DMS153 treated with DMSO at 0.1 percent for 48 hours (cell line): ENCODE measurements around the gene PADI2.
A peak's percentile ranks its signal among the peaks of the same experiment; 100 is the strongest.

Source experiments
- DNase-seq: peaks from one replicate; lab custom pipeline; 2025; ENCODE audit not compliant: unreplicated experiment; lab: John Stamatoyannopoulos, UW

PADI2 gene

DNA sequence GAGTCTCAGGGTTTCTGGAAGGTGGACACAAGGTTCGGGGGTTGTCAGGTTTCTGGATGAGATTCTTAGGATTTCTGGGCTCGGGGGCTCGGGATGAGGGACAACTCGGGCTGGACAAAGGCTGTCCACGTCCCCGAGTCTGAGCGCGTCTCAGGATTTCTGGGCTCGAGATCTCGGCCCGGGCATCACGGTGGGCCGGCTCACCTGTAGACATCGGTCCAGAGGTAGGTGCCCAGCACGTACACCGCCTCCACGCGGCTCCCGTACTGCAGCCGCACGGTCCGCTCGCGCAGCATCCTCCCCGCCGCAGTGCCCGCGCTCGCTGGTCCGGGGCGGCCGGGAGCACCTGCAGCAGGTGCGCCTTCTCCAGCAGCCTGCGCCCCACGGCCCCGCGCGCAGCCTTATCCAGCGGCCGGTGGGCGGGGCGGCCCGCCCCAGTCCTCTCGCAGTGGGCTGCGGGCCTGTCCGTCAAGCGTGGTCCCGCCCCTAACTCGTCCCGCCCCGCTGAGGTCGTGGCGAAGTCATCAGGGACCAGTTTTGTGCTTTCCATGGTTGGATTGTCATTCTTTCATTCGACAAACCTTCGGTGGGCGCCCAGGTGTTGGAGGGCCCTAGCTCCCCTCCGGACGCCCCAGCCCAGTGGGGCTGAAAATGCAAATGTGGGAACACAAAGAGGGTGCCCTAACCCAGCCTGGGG, at the start of gene PADI2:
PADI2 (minus strand) TSS at position 376 of the 697 bp plus-strand sequence; CDS start at position 296, 80 bp downstream.
- peak; percentile 59 for DNase-seq

DNA sequence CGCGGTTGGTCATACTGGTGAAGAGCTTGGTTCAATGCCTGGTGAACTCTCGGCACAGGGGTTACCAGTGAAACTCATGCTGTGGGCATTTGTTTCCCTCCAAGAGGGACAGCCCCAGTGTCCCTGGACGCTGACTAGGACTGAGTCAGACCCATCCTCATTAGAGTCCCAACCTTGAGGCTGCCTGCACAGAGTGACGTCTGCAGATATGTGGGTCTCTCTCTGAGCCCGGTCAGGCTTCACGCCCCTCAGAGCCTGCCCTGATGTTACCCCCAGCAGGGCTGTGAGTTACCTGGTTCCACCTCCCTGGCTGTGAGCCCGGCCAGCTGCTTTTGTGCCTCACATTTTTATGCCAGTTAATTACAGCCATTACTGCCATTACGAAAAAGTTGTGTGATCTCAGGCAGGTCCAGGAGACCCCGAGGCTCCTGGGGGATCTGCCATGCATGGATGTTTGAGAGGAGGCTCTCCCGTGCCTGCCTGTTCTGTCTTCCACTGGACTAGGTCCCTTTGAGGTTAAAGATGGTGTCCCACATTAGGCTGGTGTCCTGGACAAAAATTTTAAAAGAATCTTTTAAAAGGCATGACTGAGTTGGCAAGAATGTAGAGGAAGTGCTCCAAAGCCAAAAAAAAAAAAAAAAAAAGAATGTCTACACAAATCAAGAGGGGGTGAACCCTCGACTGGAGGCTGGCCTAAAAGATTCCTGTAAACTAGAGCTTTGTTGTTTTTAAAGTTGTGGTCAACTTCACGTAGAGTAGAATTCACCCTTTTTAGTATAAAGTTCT, 49.0 kb upstream of the PADI2 start:
- DNase-seq: no peak

DNA sequence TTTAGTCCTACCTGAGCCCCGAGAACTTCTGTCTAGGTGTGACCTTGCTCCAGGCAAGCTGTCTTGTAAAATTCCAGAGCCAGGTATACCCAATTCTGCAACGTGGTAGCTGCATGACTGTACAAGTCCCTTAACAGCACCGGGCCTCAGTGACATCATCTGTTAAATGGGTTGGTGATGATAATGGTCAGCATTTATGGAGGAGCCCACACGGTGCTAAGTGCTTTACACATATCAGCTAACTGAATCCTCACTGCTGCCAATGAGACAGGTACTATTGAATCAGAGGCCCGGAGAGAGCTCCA, 48.5 kb upstream of the PADI2 start:
- no peak for DNase-seq

DNA sequence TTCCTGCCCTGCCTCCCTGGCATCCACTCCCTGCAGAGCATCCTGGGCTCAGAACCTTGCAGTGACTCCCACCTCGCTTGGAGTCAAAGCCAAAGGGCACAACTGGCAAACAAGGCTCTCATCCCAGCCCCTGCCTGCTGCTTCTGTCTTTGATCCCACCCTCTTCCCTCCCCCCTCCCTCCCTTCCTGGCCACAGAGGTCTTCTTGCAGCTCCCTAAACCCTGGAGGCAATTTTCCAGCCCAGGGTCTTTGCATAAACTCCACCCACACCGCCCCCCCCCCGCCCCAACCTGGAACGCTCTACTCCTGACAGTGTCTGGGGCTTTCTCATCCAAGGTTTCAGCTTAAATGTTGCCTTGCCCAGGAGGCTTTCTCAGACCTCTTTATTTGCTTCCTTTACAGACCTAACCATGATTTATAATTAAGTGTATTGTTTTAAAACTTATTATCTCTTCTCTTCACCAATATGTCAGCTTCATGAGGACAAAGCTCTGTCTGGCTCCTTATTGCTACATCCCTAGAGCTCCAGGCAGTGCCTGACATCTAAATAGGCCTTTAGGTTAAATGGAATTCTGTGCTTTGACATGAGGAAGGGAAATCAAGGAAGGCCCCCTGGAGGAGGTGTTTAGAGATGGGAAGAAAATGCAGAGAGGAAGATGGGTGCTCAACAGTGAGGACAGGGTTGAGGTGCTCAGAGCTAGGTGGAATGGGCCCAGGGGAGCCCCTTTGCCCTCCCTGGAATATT, 48.0 kb upstream of the PADI2 start:
- no peak for DNase-seq

DNA sequence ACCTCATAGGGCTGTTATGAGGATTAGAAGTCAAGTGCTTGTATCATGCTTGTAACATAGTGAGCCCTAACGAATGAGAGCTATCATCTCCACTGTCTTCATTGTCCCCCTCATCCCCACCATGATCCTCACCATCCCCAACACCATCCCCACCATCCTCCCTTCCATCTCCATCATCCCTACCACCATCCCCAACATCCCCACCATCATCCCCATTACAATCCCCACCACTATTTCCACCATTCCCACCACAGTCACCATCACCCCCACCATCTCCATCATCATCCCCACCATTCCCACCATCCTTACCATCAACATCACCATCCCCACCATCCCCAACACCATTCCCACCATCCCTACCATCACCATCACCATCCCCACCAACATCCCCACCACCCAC, 46.6 kb upstream of the PADI2 start:
- DNase-seq: no peak

DNA sequence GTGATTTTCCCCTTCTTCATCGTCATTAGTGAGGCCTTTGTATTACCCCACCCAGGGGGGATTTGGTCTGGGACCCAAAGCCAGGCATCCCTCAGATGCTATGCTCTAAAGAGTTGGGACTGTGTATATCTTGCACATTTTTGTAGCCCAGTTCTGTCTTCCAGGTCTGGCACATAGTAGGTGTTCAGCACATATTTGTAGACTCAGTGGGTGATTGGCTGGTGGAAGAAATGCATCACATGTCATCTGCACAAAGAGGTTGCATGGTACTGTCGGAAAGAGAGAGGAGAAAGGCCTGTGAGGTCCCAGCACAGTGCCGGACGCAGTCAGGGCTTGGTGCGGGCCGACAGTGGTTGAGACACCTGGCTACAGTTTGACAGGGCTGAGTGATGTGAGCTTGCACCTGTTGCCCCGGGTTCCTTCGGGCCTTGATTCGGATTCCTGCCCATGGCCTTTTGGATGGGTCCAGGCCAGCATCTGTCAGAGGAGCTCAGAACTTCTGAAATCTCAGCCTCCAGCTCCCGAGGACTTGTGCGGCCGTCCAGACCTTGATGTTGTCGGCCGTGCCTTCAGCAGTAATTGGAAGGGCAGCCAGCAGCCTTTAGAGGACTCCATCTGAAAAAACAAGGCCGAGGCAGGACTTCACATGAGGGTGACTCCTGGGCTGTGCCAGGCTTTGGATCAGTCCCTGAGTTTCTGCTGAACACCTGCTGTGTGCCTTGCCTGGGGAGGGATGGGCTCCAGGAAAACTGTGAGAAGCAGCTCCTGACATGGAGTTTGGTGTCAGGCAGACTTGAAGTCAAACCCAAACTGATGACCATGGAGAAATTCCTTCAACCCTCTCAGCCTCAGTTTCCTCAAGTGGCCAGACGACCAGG, 44.8 kb upstream of the PADI2 start:
- DNase-seq: no peak

DNA sequence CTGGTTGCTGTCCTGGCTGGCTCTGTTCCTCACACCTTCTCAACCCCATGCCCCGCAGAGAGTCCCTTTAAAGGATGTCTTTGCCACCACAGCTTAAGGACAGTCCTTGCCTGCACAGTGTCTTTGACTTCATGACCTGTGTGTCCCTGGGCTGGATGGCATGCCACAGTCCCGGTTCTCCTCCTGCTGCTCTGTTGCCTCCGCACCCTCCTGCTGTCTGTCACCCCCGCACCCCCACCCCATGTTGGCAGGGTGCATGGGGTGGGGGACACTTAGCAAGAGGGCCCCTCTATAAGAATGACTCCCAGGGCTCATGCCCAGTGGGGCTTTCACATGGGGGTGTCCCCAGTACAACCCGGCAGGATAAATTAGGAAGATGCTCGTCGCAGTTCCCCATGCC, 44.1 kb upstream of the PADI2 start:
- DNase-seq: no peak

DNA sequence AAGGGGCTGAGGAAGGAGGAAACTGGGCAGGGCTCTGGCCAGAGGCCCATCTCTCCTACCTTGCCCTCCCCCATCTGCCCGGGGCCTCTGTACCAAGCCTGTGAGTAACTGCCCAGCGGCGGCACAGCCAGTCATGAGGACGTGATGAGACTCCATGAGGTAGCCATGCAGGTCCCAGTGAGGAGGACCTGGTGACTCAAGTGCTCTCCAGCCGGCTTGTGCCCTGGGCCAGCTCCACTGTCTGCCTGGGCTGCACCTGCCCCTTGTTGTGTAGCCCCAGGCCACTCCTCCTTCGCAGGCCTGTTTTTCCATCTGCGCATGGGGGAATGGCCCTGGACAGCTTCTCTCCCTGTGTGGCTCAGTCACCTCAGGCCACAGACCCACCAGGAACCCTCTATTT, 43.7 kb upstream of the PADI2 start:
- no peak for DNase-seq

DNA sequence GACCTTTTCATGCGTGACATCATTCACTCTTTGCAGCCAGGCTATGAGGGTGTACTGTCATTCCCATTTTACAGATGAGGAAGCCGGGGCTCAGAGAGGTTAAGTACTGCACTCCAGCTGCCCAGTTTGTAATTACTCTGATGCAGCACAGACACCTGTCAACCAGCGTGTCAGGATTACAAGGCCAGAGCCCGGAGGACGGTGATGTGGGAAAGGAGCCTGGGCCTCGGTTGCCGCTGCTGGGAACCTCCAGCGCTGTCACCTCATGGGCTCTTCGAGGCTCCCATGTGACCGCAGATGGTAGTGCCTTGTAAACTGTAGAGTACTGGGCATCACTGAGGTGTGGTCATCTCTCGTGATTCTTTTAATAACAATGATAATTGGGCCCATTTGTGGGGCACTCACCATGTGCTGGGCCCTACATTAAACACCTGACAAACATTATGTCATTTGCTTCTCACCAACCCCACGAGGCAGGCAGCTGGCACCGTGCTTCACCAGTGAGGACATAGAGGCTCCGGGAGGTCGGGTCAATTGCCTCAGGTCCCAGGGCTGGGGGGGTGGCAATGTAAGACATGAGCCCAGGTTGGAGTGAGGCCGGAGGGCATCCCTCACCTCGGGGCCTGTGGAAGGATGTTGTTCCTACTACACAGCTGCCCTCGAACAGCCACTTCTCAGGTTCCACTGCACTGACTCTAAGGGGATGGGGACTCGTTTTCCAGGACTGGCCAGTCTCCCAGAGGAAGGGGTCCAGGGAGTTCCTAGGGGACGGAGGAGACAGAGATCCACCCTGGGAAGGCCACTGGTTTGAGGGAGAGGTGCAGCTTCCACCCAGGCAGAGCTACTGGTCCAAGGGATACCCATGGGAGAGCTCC, 42.9 kb upstream of the PADI2 start:
- no peak for DNase-seq

DNA sequence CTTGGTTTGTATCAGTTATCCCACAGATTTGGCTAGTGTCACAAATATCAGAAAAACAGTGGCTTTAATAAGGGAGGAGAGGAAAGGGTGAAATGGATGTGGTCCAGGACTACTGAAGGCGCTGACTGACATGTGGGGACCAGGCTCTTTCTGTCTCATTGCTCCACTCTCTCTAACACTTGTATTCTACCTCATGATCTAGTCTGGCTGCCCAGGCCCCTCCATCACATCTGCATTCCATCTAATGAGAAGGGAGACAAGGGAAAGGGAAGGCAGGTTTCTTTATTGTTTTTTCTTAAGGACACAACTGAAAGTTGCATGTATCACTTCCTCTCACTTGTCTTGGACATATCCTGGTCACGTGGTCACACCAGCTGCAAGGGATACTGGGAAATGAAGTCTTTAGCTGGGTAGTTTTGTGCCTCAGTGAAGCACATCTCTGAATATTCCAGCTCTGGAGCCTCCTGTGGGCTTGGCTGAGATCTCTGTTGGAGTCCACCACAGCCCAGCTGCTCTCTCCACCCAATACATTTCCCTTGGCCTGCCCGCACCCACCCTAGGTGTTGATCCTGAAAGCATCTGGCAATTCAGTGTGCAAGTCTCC, 42.0 kb upstream of the PADI2 start:
- DNase-seq: no peak

DNA sequence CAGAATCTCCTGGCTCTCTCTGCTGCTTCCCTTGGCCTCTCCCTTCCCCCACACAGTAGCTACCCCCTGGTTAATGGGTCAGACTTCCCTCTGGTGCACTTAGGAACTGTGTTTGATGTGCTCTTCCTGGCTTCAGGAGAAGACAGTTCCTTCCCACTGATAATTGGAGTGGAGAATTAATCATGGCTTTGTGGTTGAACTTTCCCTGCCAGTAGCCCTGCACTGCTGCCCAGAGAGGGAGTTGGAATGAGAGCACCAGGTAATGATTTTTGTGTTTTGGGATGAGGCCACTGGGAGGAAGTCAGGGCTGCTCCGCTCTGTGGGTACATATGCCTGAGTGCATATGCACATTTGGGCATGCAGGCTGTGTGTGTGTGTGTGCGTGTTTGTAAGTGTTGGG, 39.7 kb upstream of the PADI2 start:
- DNase-seq: no peak

DNA sequence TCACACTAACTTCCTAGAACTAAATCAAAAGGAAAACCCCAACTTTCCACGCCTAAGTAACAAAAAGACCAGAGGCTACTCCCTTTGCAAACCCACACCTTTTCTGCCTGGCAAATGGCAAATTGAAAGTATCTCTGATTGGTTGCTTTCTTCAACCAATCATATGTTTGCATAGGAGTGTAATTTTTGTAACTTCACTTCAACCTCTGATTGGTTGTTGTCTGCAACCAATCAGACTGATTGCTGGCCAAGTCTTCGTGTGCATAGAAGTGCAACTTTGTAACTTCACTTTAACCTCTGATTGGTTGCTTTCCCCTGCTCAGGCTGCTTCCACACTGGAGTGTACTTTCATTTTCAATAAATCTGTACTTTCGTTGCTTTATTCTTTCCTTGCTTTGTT, 36.9 kb upstream of the PADI2 start:
- DNase-seq: no peak

DNA sequence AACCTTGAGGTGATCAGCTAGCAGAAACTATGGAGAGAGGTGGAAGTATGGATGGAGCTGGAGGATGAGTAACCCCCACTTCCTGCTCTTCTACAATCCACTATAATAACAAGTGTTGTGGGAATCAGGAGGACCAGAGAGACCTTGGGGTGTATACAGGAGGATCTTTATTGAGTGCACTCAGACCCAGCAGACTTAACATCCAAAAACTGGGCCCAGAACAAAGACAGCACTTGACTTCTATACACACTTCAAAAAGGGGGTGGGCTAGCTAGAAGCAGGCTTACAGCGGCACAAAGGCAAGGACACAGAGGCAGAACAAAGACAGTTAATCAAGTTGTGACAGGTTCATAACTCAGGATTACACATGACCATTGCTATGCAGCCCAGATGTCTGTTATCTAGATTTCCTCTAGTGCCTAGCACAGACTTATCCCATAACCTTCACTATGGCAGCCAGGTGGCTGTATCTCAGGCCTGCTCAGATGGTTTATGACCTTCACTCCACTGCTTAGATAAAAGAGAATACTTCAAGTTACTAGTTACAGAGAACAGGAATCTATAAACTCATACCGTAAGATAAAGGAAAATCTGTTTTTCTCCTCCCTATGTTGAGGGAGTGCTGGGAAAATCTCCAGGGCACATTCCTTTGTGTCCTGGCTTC, 36.1 kb upstream of the PADI2 start:
- DNase-seq: no peak

DNA sequence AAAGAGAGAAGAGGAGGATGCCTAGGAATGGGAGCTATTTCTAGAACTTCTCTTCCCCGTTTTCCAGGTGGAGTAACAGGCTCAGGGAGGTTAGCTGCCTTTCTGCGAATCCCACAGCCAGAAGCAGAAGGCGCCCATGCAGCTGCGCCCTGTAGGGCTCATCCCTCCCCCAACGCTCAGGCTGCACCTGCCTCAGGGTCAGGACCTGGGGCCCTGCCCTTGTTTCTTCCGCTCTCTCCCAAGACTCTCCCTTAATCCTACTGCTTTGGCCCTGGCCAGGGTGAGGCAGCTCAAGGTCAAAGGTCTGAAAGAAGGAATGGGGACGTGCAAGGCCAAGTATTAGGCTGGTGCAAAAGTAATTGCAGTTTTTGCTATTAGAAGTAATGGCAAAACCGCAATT, 30.5 kb upstream of the PADI2 start:
- DNase-seq: no peak

DNA sequence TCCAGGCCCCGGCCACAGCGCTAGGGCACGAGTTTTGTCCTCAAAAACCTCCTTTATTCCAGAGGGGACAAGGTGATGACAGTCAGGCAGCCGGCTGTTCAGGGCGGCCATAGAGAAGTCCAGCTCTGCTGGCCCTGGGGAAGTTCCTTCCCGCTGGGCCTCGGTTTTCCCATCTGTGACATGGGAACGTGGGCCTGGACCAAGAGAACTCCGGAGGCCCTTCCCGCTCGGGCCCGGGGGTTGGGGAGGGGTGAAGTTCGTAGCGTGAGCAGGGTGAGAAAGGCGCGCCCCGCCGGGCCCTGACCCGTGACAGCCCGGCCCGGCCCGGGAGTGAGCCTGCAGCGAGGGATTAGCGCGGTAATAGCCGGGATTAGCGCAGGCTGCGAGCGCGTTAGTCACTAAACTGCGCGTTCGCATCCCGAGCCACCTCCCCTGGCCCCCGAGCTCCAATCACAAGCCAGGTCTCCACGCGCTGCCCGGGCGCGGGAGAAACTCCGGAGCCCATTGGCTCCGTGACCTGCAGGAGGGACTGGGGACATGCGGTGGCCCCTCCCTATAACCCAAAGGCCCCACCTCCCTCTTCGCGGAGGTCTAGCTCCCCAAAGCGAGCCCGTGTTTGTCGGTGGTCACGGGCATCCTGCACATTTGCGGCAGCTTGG, 29.8 kb upstream of the PADI2 start:
- DNase-seq: no peak

DNA sequence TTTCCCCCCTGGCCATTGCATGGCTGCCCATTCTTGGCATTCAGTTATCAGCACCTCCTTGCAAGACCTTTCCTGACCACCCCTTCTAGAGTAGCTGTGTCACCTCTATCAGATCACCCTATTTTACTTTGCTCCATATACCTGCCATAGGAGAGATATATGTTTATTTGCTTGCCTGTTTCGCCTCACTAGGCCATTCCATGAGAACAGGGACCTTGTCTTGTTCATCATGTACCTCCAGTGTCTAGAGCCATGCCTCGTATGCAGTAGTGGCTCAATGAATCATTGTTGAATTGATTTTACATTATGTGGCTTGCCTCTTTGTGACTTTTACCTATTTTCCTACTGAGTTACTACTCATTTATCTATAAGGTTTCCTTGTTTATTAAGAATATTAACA, 26.4 kb upstream of the PADI2 start:
- DNase-seq: no peak

DNA sequence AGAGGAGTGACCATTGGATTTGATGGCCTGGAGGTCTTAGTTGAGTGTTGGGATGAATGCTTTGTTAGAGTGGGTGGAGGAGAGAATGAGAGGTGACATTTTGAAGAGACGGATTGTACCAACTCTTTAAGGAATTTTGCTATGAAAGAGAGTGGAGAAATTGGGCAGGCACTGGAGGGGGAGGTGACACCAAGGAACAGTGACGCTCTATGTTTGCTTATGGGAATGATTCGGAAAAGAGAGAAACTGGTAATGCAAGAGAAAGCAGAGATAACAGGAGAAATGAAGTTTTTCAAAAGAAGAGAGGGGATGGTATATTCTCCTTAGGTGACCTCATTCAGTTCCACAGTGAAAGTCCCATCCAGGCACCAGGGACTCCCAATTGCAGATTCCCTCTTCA, 24.5 kb upstream of the PADI2 start:
- DNase-seq: no peak

DNA sequence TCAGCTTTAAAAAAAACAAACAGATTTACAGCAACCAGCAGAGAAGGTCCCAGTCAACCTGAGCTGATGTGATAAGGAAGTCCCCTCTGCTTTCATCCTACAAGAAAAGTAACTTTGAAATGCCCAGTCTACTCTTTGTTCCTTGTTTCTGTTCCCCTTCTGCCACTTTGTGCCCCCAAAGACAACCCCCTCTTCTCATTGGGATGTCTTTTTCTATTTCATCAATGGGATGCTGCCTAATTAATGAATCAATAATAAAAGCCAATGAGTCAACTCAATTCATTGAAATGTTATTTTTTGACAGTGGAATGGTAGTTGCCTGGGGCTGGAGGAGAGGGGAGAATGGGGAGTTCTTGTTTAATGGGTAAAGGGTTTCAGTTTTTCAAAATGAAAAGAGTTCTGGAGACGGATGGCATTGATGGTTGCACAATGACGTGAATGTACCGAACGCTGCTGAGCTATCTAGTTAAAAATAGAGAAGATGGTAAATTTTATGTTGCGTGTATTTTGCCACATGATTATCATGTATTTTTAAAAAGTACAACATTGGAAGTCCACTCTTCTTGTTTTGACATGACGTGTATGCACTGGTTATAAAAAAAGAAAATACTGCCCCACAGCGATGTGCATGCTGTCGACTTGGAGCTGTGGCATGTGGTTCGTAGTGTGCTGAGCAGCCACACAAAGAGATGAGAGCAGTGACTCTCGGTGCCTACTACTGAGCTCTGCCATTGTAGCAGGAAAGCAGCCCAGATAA, 22.4 kb upstream of the PADI2 start:
- no peak for DNase-seq
